Right lobe of liver (tissue), 6 donors: Measurements from ENCODE around the gene IGFBP1. TPM values are rescaled to one million over a fixed set of nuclear protein-coding genes. Genes with fewer than 3 reads are reported as not detected.
A peak's percentile ranks its signal among the peaks of the same experiment; 100 is the strongest.

Experiments
- ATAC-seq, 4 donors: fragments of 200-7000 bp; cut with Tn5 transposase; one replicate each; pipeline ENCODE4 v1.9.1; 2020; ENCODE audit warnings: mild to moderate bottlenecking in 4 of 4, moderate library complexity in 4 of 4
- DNase-seq, 3 donors: peaks; one replicate each; pipeline ENCODE4 v3.0.0-alpha.2; 2020
- H3K27ac ChIP-seq, 3 donors: fragments of 200-600 bp; one replicate each; pipeline ENCODE4 v1.8.0; 2022
- H3K27me3 ChIP-seq, 2 donors: fragments of 200-600 bp; one replicate each; pipeline ENCODE4 v1.8.0; 2022
- H3K36me3 ChIP-seq, 4 donors: fragments of 200-600 bp; sonication (generic) in 1 of 4; one replicate each; pipeline versions ENCODE4 v1.5.1 to v1.8.0; 2017 to 2022; ENCODE audit warnings: control low read depth in 1 of 4
- H3K4me1 ChIP-seq, 4 donors: fragments of 200-600 bp; sonication (generic) in 1 of 4; one replicate each; pipeline versions ENCODE4 v1.5.1 to v1.8.0; 2017 to 2022; ENCODE audit warnings: control low read depth in 1 of 4
- H3K4me3 ChIP-seq, 3 donors: fragments of 200-600 bp; one replicate each; pipeline ENCODE4 v1.8.0; 2022
- H3K9me3 ChIP-seq, 4 donors: fragments of 200-600 bp; sonication (generic) in 1 of 4; one replicate each; pipeline versions ENCODE4 v1.5.1 to v1.8.0; 2017 to 2022; ENCODE audit warnings: control low read depth in 1 of 4
- POLR2A ChIP-seq: fragments of 450-650 bp; IDR thresholded peaks from one replicate; pipeline ENCODE4 v1.6.1; 2017; ENCODE audit warnings: antibody characterized with exemption, mild to moderate bottlenecking
- WGBS: methylation state at CpG from one replicate; pipeline ENCODE4 v1.1.6; 2018; ENCODE audit warnings: low coverage, low lambda C conversion rate; ENCODE audit not compliant: insufficient coverage; ENCODE audit errors: missing lambda C conversion rate; 5-methylcytosine and 5-hydroxymethylcytosine counted together
- intact Hi-C, 2 donors: fragments of 100-400 bp; cut with DNase I; formaldehyde crosslinking; loops; one replicate each; pipeline versions ENCODE4 v1.11.2 to v1.14.1; 2022
- total RNA-seq, 6 experiments: library from RNA; depleted of rRNA in 2 of 6; stranded (reverse); fragments of >200 nt in 2 of 6; fragmentation: NEBNext Ultra II Directional in 3 of 6; extraction: Animal tissue kit (Norgen Biotek cat#: 25700) in 3 of 6; gene quantifications; one replicate each; pipeline versions ENCODE4 v1.1.0 to v1.2.4, GENCODE V29; 2016 to 2023
- TF ChIP-seq, protein P1 (sequence below), 4 donors: fragments of 200-600 bp in 3 of 4; fragments of 450-650 bp in 1 of 4; IDR thresholded peaks; one replicate each; pipeline versions ENCODE4 v1.5.1 to v1.8.0; 2016 to 2022; ENCODE audit warnings: antibody characterized with exemption in 4 of 4, mild to moderate bottlenecking in 2 of 4
- donor health status: DM: no; HTN: yes; CAD: no.
- donor health status: DM: no; HTN: no; CAD: no.
- donor health status: DM: no; HTN: no; CAD: no.
- donor health status: DM: no; HTN: yes; CAD: no.
- donor health status: DM: no; HTN: yes; CAD: no.

IGFBP1 gene
- total RNA-seq, 6 experiments from 2014 or later = 7.7 to 566 (median 283) TPM

- intact Hi-C loops = no loop called here
- Histone ChIP-seq H3K9me3 (no peaks in the 10 kb centered on the region), H3K4me3 (peak overlapping the region in 1 of 3 donors; percentile 64), H3K36me3 (peaks cover 0 to 31% (median 9%) of the 10 kb centered on the region in 4 donors), H3K27me3 (no peaks in the 10 kb centered on the region), H3K4me1 (peaks cover 0 to 28% (median 10%) of the 10 kb centered on the region in 4 donors), H3K27ac (peak overlapping the region in 2 of 3 donors; percentile 98)
- ATAC-seq (peak in 1 of 4 donors; percentile 0), DNase-seq (no peak)
- WGBS = 9% methylated on average over 6 of the region's 6 CpGs
- TF ChIP-seq, protein P1, sequence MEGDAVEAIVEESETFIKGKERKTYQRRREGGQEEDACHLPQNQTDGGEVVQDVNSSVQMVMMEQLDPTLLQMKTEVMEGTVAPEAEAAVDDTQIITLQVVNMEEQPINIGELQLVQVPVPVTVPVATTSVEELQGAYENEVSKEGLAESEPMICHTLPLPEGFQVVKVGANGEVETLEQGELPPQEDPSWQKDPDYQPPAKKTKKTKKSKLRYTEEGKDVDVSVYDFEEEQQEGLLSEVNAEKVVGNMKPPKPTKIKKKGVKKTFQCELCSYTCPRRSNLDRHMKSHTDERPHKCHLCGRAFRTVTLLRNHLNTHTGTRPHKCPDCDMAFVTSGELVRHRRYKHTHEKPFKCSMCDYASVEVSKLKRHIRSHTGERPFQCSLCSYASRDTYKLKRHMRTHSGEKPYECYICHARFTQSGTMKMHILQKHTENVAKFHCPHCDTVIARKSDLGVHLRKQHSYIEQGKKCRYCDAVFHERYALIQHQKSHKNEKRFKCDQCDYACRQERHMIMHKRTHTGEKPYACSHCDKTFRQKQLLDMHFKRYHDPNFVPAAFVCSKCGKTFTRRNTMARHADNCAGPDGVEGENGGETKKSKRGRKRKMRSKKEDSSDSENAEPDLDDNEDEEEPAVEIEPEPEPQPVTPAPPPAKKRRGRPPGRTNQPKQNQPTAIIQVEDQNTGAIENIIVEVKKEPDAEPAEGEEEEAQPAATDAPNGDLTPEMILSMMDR (IDR thresholded peaks at IDR 0.05) = peak; percentile 54 to 59 (median 57)
- no peak for TF ChIP-seq POLR2A
These were observed 2.7 kb downstream of the IGFBP1 start for GRCh38 chr7:45890902-45891461.

- Histone ChIP-seq H3K27ac (peak overlapping the region in 1 of 3 donors; percentile 98), H3K9me3 (no peaks in the 10 kb centered on the region), H3K27me3 (no peaks in the 10 kb centered on the region), H3K4me1 (peaks cover 0 to 20% (median 6%) of the 10 kb centered on the region in 4 donors), H3K4me3 (no peak overlapping the region), H3K36me3 (peaks cover 0 to 31% (median 9%) of the 10 kb centered on the region in 4 donors)
- TF ChIP-seq, protein P1 (IDR thresholded peaks at IDR 0.05) = no peak
- peak; percentile 7 for TF ChIP-seq POLR2A
- intact Hi-C loops = no loop called here
- ATAC-seq (peak in 3 of 4 donors; percentile 14 to 56 (median 20)), DNase-seq (peak in 2 of 3 donors; percentile 42 to 70)
- 60% methylated on average over 7 of the region's 10 CpGs for WGBS
These were observed 3.4 kb downstream of the IGFBP1 start for GRCh38 chr7:45891462-45892402.

- H3K27me3 ChIP-seq = no peaks in the 10 kb centered on the region
These were observed 4.2 kb downstream of the IGFBP1 start for GRCh38 chr7:45892407-45893035.

More at GRCh38 chr7:45892407-45893035, 4.2 kb downstream of the IGFBP1 start:
- Histone ChIP-seq H3K27ac (no peak overlapping the region), H3K4me1 (peaks cover 0 to 12% (median 2%) of the 10 kb centered on the region in 4 donors), H3K9me3 (no peaks in the 10 kb centered on the region), H3K4me3 (no peak overlapping the region), H3K36me3 (peaks cover 0 to 31% (median 9%) of the 10 kb centered on the region in 4 donors)
- WGBS = 70% methylated on average over 5 of the region's 6 CpGs
- DNase-seq (peak in 2 of 3 donors; percentile 45 to 73), ATAC-seq (peak; percentile 0 to 60 (median 26))
- intact Hi-C loops = no loop called here
- TF ChIP-seq, protein P1 (IDR thresholded peaks at IDR 0.05) = no peak
- peak; percentile 74 for TF ChIP-seq POLR2A
